Esophagus muscularis mucosa (tissue), 3 donors: Measurements from ENCODE around the gene PP2D1.

ENCODE experiments used
- CTCF ChIP-seq, 3 experiments: fragments of 200-600 bp in 2 of 3; fragments of 450-650 bp in 1 of 3; sonication (generic) in 2 of 3; IDR thresholded peaks; one replicate each; pipeline ENCODE4 v1.5.1; 2017 to 2019; ENCODE audit warnings: antibody characterized with exemption in 3 of 3, mild to moderate bottlenecking in 2 of 3, moderate library complexity in 1 of 3
- POLR2A ChIP-seq: fragments of 450-650 bp; IDR thresholded peaks from one replicate; pipeline ENCODE4 v1.6.1; 2017; ENCODE audit warnings: antibody characterized with exemption, moderate library complexity, mild to moderate bottlenecking, low read depth

GRCh38 chr3:20060974-20061685 is 49.1 kb upstream of the PP2D1 start:
- TF ChIP-seq POLR2A (no peak), CTCF (IDR thresholded peaks at IDR 0.05) (no peak)
